KOPT-K1 (cell line): ENCODE results near the gene RSBN1.
"Not testable (repeated sequence)": the region's sequence is repeated elsewhere in the genome, so short reads cannot be mapped to it uniquely, and the experiment has no call there.

Source experiments
- H3K27ac ChIP-seq: fragments of 200-600 bp; sonication (generic); 2 replicates; pipeline ENCODE4 v1.5.1; 2016; ENCODE audit warnings: antibody characterized with exemption, mild to moderate bottlenecking, low read depth, low read length; ENCODE audit not compliant: poor library complexity, severe bottlenecking
- H3K36me3 ChIP-seq: fragments of 200-600 bp; sonication (generic); 2 replicates; pipeline ENCODE4 v1.5.1; 2017; ENCODE audit warnings: antibody characterized with exemption, mild to moderate bottlenecking, low read length, moderate library complexity; ENCODE audit not compliant: insufficient read depth
- H3K9me3 ChIP-seq: fragments of 200-600 bp; sonication (generic); 2 replicates; pipeline ENCODE4 v1.5.1; 2017; ENCODE audit warnings: antibody characterized with exemption, low read length, mild to moderate bottlenecking; ENCODE audit not compliant: insufficient read depth, poor library complexity, severe bottlenecking

RSBN1 gene

GRCh38 chr1:113749402-113749801, 62.9 kb downstream of the RSBN1 start:
- Histone ChIP-seq H3K36me3 (no peaks in the 10 kb centered on the region), H3K9me3 (no peaks in the 10 kb centered on the region), H3K27ac (no peak overlapping the region)

GRCh38 chr1:113747376-113747775, 64.9 kb downstream of the RSBN1 start:
- Histone ChIP-seq H3K9me3 (no peaks in the 10 kb centered on the region), H3K27ac (no peak overlapping the region), H3K36me3 (no peaks in the 10 kb centered on the region)

DNA sequence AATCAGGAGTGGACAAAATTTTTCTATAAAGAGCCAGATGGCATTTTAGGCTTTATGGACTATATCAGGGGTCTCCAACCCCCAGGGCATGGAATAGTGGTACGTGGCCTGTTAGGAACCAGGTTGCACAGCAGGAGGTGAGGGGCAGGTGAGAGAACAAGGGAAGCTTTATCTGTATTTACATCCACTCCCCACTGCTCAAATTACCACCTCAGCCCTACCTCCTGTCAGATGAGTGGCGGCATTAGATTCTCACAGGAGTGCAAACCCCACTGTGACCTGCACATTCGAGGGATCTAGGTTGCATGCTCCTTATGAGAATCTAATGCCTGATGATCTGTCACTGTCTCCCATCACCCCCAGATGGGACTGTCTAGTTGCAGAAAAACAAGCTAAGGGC, 66.9 kb downstream of the RSBN1 start:
- H3K36me3 ChIP-seq, result no peaks in the 10 kb centered on the region
- H3K27ac ChIP-seq, result no peak overlapping the region
- no peaks in the 10 kb centered on the region for H3K9me3 ChIP-seq

DNA sequence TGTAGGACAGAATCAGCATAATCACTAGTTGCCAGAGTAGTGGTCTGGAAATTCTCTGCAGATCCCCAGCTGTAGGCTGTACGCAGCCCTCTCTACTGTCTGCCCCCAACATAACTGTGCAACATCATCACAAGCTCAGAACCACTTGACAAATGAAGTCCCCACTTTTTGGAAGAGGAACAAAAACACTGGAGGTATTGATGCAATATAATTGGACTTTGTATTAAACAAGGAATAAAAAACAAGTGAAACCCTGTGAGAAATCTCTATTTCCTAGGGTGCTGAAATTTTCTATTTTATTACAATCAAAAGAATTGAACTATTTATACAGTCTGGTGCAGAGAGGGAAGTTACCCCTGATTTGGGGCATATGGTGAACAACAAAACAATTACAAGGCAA, 68.2 kb downstream of the RSBN1 start:
- Histone ChIP-seq H3K27ac (no peak overlapping the region), H3K36me3 (no peaks in the 10 kb centered on the region), H3K9me3 (no peaks in the 10 kb centered on the region)

GRCh38 chr1:113742515-113742914, 69.8 kb downstream of the RSBN1 start:
- Histone ChIP-seq H3K9me3 (no peaks in the 10 kb centered on the region), H3K36me3 (no peaks in the 10 kb centered on the region), H3K27ac (no peak overlapping the region)

DNA sequence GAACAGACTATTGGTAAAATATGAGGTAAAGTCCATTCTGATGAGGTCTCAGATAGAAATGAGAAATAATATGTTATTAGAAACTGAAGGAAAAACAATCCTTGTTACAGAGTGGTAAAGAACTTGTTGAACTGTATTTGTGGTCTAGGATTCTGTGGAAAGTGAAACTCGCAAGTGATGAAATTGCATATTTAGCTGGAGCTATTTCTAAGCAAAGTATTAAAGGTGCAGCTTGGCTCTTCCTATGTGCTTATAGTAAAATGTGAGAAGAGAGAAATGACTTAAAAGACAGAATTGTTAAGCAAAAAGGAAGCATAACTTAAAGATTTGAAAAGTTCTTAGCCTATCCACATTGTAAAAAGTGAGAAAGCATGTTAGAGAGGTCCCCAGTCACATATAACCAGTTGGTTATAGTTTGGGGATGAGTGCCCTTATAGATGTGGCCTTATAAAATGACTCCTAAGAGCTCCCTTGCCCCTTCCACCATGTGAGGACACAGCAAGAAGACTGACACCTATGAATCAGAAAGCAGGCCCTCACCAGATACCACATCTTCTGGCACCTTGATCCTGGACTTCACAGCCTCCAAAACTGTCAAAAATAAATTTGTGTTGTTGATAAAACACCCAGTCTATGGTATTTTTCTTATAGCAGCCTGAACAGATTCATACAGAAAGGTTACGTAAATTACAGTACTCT, 77.8 kb downstream of the RSBN1 start:
- Histone ChIP-seq H3K9me3 (no peaks in the 10 kb centered on the region), H3K27ac (no peak overlapping the region), H3K36me3 (no peaks in the 10 kb centered on the region)

- H3K27ac ChIP-seq, result no peak overlapping the region
- no peaks in the 10 kb centered on the region for H3K9me3 ChIP-seq
- H3K36me3 ChIP-seq, result no peaks in the 10 kb centered on the region
Observed at GRCh38 chr1:113732802-113733201, 79.5 kb downstream of the RSBN1 start.

- H3K9me3 ChIP-seq, result peaks cover 38% of the 10 kb centered on the region
- H3K36me3 ChIP-seq, result no peaks in the 10 kb centered on the region
- no peak overlapping the region for H3K27ac ChIP-seq
Observed at GRCh38 chr1:113721010-113721409, 91.3 kb downstream of the RSBN1 start.

DNA sequence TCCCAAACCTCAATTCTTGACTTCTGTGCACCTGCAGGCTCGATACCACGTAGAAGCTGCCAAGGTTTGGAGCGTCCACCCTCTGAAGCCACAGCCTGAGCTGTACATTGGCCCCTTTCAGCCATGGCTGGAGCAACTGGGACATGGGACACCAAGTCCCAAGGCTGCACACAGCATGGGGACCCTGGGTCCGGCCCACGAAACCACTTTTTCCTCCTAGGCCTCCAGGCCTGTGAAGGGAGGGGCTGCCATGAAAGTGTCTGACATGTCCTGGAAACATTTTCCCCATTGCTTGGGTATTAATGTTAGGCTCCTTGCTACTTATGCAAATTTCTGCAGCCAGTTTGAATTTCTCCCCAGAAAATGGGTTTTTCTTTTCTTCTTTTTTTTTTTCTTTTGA, 93.7 kb downstream of the RSBN1 start:
- peaks cover 38% of the 10 kb centered on the region for H3K9me3 ChIP-seq
- H3K27ac ChIP-seq, H3K36me3 ChIP-seq: not testable (repeated sequence)

GRCh38 chr1:113717506-113717905, 94.8 kb downstream of the RSBN1 start:
- peaks cover 38% of the 10 kb centered on the region for H3K9me3 ChIP-seq
- not testable (repeated sequence) for H3K27ac ChIP-seq, H3K36me3 ChIP-seq

DNA sequence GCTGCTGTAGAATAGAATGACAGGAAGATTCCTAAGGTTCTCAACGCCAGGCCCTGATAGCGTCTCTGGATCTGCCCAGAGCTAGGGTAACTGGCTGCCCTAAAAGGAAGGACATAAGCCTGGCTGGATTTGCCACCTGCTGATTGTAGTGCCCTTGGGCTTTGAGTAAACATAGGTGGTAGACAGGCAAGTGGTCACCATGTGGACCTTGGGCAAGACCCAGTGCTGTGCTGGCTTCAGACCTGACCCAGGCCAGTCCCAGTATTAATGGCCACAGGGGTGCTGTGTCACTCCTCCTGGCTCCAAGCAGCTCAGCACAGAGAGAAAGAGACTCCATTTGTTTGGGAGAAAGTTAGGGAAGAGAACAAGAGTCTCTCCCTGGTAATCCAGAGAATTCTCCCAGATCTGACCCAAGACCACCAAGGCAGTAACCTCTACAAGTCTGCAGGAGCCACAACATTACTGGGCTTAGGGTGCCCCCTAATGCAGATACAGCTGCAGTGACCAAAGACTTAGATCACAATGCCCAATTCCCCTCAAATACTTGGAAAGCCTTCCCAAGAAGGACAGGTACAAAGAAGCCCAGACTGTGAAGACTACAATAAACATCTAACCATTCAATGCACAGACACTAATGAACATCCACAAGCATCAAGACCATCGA, 97.5 kb downstream of the RSBN1 start:
- Histone ChIP-seq H3K27ac (no peak overlapping the region), H3K36me3 (no peaks in the 10 kb centered on the region), H3K9me3 (peaks cover 27% of the 10 kb centered on the region)
